ENCODE measurements around the gene HSD17B14. TPM values are rescaled to one million over a fixed set of nuclear protein-coding genes. Genes with fewer than 3 reads are reported as not detected.

Gene HSD17B14
- total RNA-seq, 1 experiment from 2014 or later: 3.9 TPM

GRCh38 chr19:48796298-48797083 lies 39.8 kb downstream of the HSD17B14 start:
- Histone ChIP-seq H3K27ac (ENCODE audit: low read depth, low read length) (peak overlapping the region; percentile 26; the same call in 1 of the 2 replicates), H3K4me3 (replicated peaks in 1 of 2; ENCODE audit: low read depth in 1 of 2, low read length in 2 of 2) (no peak overlapping the region), H3K4me2 (ENCODE audit: low read length) (no peak overlapping the region), H3K4me1 (ENCODE audit: control insufficient read depth in 1 of 2, insufficient read depth in 2 of 2, low read length in 2 of 2) (peaks cover 0 to 11% of the 10 kb centered on the region in 2 experiments; a peak in 1 of 4 replicates), H3K9ac (ENCODE audit: low read length) (no peak overlapping the region), H4K20me1 (ENCODE audit: insufficient read depth) (no peaks in the 10 kb centered on the region), H3K79me2 (ENCODE audit: insufficient read depth, low read length) (no peaks in the 10 kb centered on the region), H2AFZ (ENCODE audit: low read depth, low read length, poor library complexity, severe bottlenecking) (no peak overlapping the region), H3K9me2 (ENCODE audit: insufficient read depth) (no peaks in the 10 kb centered on the region), H3K27me3 (ENCODE audit: insufficient read depth, low read length) (no peaks in the 10 kb centered on the region), H3K9me3 (ENCODE audit: control insufficient read depth in 1 of 2, insufficient read depth in 1 of 2, low read depth in 1 of 2, low read length in 2 of 2) (no peaks in the 10 kb centered on the region), H3K36me3 (ENCODE audit: control insufficient read depth in 1 of 2, insufficient read depth in 2 of 2, low read length in 2 of 2) (no peaks in the 10 kb centered on the region)
- intact Hi-C loops (cut with micrococcal nuclease): no loop called here
- no peak for DNase-seq (ENCODE audit: low read depth, low spot score)
- TSS peak; percentile 14 for BruUV-seq (replicated peaks)
- CTCF ChIA-PET: interaction anchor here (0.9 to 1.9 kb wide), 8 partner anchors 10 to 402 kb away, joined by 4 to 13 read pairs (median 8); partner anchors contain the start of genes BCAT2, GYS1, HSD17B14 and RUVBL2
- RAD21 ChIA-PET (ENCODE audit: low non-redundant PET in 1 of 2, low total read pairs in 2 of 2, uncharacterized antibody in 2 of 2, unreplicated experiment in 2 of 2): interaction anchor here in 1 of 2 experiments (1.4 kb wide), 1 partner anchor 33 kb away, joined by 3 read pairs; no protein-coding TSS in a partner anchor
- POLR2A ChIA-PET: interaction anchor here (1.7 kb wide), 1 partner anchor 15 kb away, joined by 4 read pairs; the partner anchor contains the start of gene BCAT2
- ATAC-seq: no peak
- TF ChIP-seq SRF (IDR thresholded peaks at IDR 0.05; ENCODE audit: low read depth) (no peak), RAD21 (IDR thresholded peaks at IDR 0.05; ENCODE audit: low read depth) (no peak), YY1 (IDR thresholded peaks at IDR 0.05; ENCODE audit: extremely low read depth, insufficient replicate concordance, low read depth, low read length) (no peak), ZBTB33 (IDR thresholded peaks at IDR 0.05; ENCODE audit: extremely low read depth, insufficient replicate concordance, low read length) (no peak), POLR2A (IDR thresholded peaks at IDR 0.05; ENCODE audit: borderline replicate concordance, extremely low read depth, insufficient read depth, insufficient read length) (no peak), EZH2phosphoT487 (IDR thresholded peaks at IDR 0.05; ENCODE audit: borderline replicate concordance) (no peak), MAX (IDR thresholded peaks at IDR 0.05) (no peak), CBX3 (IDR thresholded peaks at IDR 0.05; ENCODE audit: low read depth) (no peak), TCF7L2 (IDR thresholded peaks at IDR 0.05; ENCODE audit: borderline replicate concordance, extremely low read depth, insufficient read depth, insufficient read length) (no peak), SP1 (IDR thresholded peaks at IDR 0.05; ENCODE audit: low read depth) (no peak), JUND (IDR thresholded peaks at IDR 0.05) (no peak), EZH2 (IDR thresholded peaks at IDR 0.05) (no peak), POLR2AphosphoS5 (IDR thresholded peaks at IDR 0.05; ENCODE audit: low read depth, low read length) (no peak), CTCF (IDR thresholded peaks at IDR 0.05 in 2 of 3, conservative IDR thresholded peaks at IDR 0.05 in 1 of 3; ENCODE audit: borderline replicate concordance in 1 of 3, insufficient read depth in 1 of 3, low read depth in 2 of 3, low read length in 2 of 3) (no peak), EGR1 (IDR thresholded peaks at IDR 0.05; ENCODE audit: low read depth) (no peak), ZFX (IDR thresholded peaks at IDR 0.05) (no peak), ATF3 (IDR thresholded peaks at IDR 0.05) (no peak), CEBPB (IDR thresholded peaks at IDR 0.05; ENCODE audit: low read depth) (no peak)

Measured in HCT116 (cell line).